HTR-8/SVneo (cell line): ENCODE results near the gene TSSK2.
"Not testable (repeated sequence)": the region's sequence is repeated elsewhere in the genome, so short reads cannot be mapped to it uniquely, and the experiment has no call there.

Source experiments
- DNase-seq: peaks from one replicate; pipeline ENCODE4 v3.0.0; 2011; ENCODE audit warnings: low spot score, mixed read lengths; ENCODE audit not compliant: insufficient read length
- FAIRE-seq: peaks from 2 replicates; lab custom pipeline; 2011; peaks lifted over from hg19 to GRCh38; lab: Jason Lieb, UNC

Gene TSSK2

DNA sequence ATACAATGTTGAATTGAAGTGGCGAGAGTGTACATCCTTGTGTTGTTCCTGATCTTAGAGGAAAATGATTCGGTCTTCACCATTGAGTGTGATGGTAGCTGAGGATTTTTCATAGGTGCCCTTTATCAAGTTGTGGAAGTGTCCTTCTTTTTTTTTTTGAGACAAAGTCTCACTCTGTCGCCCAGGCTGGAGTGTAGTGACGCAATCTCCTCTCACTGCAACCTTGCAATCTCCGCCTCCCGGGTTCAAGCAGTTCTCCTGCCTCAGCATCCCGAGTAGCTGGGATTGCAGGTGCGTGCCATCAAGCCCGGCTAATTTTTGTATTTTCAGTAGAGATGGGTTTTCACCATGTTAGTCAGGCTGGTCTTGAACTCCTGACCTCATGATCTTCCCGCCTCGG, 27.5 kb downstream of the TSSK2 start:
- not testable (repeated sequence) for DNase-seq, FAIRE-seq

DNA sequence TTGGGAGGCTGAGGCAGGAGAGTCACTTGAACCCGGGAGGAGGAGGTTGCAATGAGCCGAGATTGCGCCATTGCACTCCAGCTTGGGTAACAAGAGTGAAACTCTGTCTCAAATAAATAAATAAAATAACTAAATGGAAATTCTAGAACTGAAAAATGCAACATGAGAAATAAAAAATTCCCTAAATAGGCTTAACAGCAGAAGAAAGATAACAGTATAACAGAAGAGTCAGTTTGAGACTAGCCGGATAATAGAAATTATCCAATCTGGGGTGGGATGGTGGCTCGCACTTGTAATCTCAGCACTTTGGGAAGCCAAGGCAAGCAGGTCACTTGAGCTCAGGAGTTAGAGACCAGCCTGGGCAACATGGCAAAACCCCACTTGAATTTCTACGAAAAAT, 33.3 kb downstream of the TSSK2 start:
- FAIRE-seq = no peak

DNA sequence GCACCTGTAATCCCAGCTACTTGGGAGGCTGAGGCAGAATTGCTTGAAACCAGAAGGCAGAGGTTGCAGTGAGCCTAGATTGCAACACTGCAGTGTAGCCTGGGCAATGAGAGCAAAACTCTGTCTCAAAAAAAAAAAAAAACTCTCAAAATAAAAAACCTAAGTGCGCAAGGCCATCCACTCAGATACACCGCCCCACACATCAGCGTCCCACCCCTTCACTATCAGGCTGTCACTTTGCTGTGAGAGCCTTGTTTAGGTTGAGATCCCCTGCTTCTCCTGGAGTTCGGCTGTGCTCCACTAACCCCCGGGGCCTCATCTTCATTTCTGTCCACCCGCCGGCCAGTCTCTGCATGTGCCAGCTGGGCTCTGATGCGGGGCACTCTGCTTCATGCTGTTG, 35.3 kb downstream of the TSSK2 start:
- DNase-seq (no peak), FAIRE-seq (no peak)

More for the DNA sequence above, 33.3 kb downstream of the TSSK2 start:
- DNase-seq = no peak

DNA sequence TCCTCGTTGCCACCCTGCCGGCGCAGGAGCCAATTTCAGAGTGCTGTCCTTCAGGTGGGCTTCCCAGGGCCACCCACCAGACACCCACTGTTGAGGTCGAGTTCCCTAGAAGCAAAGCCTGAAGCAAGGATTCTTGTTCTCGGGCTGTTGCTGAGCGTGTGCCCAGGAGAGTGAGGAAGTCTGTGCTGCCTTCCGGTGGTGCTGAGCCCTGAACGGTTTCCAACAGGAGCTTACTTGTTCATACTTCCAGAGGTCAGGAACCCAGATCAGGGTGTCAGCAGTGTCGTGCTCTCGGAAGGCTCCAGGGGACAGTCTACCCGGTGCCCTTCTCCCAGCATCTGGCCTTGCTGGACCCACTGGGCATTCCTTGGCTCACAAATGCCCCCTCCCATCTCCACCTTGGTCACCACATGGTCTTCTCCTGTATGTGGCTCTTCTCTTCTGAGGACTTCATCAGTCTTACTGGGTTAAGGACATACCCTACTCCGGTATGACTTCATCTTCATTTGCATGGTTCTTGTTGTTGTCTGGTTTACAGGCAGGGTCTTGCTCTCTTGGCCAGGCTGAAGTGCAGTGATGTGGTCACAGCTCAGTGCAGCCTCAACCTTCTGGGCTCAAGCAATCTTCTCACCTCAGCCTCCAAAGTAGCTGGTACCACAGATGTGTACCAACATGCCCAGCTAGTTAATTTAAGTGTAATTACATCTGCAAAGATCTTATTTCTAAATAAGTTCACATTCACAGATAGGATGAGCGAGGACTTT, 36.2 kb downstream of the TSSK2 start:
- no peak for FAIRE-seq
- DNase-seq = no peak

DNA sequence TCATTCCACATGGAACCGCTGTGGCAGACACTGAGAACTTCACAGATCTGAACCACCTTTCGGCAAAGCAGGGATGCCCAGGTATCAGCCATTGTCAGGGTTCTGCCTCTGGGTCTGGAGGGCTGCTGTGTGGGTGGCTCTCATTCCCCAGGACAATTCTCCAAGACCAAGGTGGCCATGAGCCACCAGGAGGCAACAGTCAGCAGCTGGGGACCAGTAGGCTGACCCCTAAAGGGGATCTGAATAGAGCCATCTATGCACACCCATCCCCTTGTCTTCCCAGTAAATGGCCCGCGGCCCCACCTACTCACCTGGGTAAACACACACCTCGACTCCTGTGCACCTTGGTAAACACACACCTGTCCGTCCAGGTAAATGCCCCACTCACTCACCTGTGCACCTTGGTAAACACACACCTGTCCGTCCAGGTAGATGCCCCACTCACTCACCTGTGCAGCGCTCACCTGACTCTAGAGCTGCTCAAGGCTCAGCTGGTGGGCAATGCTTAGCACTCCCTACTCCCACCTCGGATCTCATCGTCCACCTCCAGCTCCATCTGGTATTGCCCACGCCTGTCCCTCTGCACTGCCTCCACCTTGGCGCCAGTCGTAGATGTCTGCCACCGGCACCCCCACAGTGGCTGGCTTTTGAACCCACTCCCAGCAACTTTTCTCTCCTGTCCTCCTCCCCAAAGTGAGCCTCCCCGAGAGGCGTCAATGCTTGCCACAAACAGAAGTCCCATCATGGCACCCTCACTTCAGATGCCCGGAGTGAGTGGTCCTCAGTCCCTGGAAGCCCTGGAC, 37.2 kb downstream of the TSSK2 start:
- no peak for DNase-seq
- FAIRE-seq = no peak

DNA sequence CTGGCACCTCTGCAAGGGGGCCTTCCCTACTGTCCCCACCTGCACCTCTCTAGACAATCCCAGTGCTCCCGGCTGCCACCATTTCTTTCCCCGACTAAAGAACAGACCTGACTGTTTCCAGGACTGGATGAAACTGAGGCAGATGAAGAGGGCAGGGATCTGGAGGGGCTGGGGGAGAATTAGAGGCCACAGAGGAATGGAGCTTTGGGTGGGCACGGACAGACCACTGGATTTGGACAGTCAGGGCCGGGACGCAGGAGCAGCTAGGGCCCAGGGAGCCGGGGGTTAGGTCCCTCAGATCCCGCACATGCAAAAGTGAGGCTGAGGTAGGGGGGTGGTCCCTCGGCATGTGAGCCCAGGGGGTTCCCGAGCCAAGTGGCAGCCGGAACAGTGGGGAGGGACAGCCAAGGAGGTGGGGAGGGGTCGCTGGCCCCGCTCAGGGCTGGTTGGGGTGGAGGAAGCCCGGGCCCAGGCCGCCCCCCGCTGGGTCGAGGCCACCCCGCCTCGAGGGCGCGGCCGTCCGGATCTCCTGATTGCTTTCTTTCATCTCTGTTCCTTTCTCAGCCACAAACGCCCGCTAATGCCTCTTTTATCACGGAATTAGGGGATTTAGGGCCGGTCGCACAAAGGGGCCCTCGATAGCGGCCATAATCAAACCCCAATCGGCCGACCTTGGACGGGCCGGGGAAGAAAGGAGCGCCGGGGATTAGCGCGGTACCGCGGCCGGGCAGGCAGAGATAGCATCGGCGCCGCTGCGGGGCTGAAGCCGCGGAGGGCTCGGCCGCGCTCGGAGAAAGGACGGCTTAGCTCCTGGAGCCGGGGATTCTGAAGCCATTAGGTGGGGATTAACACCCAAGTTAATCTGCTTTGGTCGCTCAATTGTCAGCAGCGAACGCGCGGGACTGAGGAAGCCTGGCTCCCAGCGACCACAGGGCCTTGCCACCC, 38.2 kb downstream of the TSSK2 start:
- FAIRE-seq (no peak), DNase-seq (no peak)

DNA sequence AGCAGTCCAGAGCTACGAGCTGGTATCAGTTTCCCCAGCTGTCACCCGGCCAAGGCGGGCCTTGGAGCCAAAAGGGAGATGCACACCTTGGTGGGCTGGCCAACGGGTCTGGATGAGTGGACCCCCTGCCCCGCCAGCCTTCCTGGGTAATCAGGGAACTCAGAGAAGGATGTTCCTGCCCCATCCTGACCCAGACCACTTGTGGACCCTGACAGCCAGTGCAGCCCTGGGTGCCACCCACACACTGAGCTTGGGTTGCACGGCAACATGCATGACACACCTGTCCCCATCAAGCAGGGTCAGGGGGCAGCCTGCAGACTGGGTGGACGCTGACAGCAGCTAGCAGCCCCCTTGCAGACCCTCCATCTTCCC, 38.8 kb downstream of the TSSK2 start:
- no peak for DNase-seq
- no peak for FAIRE-seq

DNA sequence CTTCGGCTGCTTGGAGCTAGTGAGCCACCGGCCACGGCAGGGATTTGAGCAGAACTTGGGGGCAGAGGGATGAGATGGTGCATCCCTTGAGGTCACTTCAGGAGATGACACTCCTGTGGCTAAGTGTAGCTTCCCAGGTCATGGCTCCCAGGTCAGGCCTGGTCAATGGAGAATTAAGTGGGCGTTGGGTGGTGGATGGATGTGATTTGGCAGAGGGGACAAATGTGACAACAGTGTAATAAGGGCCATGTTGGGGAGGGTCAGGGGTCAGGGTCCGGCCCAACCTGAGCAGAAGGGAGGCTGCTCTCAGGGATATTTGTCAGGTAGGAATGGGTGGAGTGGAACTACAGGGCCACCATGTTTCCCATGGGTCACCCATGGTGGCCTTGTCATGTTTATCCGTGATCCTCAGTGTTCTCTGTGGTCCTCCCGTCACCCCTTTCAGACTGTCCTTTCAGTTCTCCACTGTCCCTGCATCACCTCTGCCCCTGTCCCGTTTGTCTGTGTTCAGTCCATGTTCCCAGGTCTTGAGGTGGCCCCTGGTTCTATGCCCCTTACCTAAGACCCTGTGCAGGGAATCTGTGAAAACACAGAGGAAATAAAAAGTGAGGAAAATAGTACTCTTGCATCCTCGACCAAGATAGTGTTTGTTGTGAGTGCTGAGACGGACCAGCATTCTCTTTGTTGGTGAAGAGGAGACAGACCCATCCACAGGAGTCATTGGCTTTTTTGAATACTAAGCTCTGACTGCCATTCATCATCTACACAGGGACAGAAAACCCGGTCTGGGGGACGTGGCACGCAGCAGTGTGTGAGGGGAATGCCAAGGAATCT, 41.3 kb downstream of the TSSK2 start:
- DNase-seq (no peak), FAIRE-seq (no peak)

DNA sequence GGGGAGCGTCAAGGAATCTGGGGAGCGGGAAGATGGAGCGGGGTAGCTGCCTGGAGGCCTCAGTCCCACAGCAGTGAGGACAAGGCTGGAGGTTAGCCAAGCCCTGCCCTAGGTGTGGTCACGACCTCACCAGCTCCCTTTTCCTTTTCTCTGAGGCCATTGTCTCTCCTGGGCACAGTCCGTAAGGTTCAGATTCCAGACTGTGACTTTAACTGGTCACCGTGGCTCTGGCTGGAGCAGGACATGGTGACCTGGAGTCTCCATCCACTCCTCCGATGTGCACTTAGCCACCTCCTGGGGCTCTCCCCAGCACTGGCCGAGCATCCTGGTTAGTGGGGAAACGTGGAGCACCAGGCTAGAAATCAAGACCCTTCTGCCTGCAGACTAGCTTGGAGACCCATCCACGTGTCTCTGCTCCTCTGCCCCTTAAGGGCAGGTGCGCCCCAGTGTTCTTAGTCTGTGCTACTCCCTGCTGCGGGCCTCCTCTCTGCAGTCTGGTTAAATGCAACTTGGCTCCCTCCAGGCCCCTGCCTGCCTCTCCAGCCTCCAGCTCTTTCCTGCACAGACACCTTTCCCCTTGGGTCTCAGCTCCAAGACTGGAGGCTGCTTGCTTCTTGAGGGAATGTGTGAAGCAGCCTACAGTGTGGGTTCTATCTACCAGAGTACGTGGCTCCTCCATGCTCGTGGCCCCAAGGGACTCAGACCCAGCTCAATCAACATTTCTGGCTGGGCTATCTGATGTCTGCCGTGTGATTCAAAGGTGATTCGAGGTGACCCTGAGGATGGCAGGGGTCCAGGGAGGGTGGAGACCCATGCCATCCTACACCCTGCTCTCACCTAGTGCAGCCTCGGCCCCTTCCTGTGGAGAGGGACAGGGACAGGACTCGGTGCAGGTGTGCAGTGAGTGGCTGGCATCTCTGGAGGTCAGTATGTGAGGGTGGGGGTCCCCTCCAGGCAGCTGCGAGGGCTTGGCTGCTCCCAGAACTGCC, 42.2 kb downstream of the TSSK2 start:
- no peak for FAIRE-seq

DNA sequence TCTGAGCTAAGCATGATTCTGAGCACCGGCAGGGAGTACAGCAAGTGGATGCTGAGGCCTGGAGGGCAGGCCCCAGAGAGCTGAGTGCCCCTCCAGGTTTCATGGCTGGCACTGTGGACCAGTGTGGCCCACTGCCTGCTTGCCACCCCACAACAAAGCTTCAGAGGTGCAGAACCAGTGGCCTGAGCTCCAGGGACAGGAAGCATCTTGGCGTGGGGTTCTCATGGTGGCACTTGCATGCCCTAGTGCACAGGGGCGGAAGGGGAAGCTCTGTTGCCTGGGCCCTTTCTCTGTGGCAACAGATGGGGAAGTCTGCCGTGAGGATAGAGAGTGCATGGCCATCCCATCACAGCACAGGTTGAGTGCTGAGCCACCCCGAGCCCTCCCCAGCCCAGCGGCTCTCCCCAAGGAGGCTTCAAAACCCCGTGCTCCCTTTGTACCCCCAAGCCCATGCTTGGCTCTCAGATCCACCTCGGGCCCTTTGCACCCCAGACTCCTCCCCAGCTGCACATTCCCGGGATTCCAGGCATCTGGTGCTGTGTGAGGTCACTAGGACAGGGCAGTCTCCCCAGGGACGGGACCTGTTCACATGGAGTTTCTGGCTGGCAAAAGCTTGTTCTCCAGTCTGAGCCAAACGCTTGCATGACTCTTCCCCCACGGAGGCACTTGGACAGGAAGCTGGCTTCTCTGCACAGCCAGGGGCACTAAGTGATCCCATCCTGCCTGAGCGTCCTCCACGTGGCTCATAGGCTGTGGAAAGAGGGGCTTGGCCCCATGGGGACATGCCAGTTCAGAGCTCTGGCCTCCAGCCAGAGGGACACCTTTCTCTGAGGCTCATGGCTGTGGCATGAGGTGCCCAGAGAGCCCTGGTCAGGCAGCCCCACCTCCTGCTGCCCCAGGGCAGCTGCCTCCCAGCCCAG, 43.3 kb downstream of the TSSK2 start:
- FAIRE-seq (no peak), DNase-seq (no peak)

More for the DNA sequence above, 42.2 kb downstream of the TSSK2 start:
- DNase-seq = no peak

DNA sequence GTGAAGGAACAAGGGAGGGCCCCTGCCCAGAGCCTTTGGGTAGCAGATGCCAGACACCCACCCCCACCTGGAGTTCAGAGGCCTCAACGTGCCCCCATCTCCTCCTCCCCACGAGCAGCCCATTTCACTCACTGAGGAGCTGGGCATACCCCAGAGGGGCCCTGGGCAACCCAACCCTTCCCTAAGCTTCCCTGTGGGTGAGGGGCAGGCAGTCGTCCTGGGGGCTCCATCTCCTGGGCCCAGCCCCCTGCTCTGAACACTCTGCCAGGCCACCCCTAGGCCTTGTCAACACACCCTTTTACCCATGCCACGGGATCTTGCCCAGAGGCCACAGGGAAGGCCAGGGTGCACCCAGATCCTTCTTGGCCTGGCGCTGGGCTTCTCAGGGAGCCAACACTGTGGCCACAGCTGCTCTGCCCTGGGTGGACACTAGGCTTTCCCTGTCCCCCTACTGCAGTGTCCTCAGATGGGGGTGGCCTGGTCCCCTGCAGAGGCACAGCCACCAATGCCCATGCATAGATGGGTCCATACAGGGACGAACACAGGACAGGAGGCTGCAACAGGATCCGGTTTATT, 44.0 kb downstream of the TSSK2 start:
- no peak for FAIRE-seq

DNA sequence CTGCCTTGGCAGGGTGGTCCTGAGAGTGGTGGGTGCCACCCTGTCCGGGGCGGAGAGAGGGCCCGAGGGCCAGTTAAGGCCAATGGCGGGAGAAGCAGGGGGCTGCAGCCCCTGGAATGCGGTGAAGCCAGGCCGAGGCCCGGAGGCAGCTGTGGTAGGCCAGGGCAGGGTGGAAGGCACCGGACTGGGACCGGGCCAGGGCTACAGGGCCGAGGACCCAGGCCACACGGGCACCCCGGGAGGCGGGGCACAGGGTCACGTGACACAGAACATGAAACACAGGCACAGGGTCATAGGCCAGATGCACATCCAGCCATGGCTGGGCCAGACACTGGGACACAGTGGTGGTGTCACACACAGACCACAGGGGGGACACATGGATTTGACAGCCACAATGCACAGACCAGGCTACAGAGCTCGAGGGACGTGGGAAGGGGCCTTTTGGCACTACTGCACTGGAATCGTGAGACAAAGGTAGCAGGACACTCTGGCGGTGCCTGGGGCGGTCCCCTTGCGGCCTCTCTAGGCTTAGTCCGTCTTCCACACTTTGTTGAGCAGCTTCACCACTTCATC, 44.6 kb downstream of the TSSK2 start:
- FAIRE-seq (peak; percentile 40), DNase-seq (no peak)

More for the DNA sequence above, 44.0 kb downstream of the TSSK2 start:
- no peak for DNase-seq

DNA sequence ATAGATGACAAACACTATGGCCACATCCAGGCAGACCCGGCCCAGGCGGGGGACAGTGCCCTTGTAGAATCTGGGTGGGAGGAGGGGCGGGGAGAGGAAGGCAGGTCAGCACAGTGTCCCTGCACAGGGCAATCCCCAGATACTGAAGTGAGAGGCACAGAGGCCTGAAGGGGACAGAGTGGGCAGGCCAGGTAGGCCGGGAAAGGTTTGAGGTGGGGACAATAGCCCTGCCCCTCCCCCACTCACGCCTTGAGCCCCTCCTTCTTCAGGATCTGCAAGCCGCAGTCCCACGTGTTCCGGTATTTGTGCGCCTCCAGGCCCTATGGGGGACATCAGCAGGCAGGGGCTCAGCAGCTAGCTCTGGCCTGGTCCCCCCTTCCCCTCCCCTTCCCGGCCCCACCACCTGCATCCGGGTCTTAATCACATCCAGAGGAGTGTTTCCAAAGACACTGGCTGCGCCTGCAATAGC, 45.1 kb downstream of the TSSK2 start:
- no peak for DNase-seq
- no peak for FAIRE-seq

DNA sequence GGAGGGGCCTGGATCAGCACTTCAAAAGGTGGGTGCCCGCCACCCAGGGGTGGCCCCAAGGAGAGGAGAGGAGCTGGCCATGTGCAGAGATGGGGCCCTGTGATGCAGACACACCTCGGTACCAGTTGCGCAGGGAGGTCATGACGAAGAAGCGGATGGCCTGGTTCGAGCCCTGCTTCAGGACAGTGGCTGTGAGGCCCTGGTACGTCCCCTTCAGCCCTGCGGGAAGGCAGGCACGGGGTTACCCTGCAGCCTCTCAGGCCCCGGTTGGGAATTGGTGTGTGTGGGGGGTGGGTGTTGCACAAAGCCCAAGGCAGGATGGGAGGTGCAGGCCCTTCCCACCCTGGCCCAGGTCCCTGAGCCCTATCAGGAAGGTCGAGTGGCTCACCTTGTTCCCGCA, 45.6 kb downstream of the TSSK2 start:
- no peak for DNase-seq
- no peak for FAIRE-seq

DNA sequence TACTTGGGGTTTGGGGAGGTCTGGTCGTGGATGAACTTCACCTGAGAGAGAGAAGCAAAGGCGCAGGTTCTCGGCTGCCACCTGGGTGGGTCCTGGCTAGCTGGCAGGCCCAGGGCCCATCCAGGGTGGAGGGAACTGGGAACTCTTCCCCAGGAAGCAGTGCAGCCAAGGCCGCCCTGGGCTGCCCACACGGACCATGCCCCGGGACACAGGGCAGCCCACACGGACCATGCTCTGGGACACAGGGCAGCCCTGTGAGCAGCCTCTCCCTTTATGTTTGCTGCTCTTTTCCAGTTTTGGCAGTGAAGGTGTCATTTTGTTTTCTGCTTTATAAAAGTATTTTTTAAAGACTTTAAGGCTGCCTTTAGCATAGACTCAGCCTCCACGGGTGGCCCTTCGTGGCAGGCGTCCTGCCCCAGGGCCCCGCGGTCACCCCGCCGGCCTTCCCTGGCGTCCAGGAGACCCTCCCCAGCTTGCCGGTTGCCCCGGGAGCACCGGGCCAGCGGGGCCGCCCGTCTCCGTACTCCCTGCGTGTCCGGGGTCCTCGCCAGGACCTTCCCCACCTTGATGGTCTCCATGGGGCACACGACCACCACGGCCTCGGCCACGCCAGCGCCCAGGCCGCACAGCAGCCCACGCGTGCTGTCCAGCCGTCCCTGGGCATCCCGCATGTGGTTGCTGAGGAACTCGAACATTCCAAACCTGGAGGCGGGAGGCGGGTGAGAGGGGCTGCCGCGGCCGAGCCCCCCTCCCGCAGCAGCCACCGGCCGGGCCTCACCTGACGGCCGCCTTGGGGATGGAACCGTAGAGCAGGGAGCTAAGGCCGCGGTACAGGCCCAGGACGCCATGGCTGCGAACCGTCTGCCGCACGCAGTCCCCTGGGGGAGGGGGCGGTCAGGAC, 46.3 kb downstream of the TSSK2 start:
- DNase-seq (no peak), FAIRE-seq (no peak)
